HCT116 (cell line): Measurements from ENCODE around the gene GHR. TPM values are rescaled to one million over a fixed set of nuclear protein-coding genes. Genes with fewer than 3 reads are reported as not detected.

Experiments
- ATAC-seq: fragments of 200-7000 bp; cut with Tn5 transposase; 2 replicates; pipeline ENCODE4 v1.9.1; 2020; ENCODE audit warnings: mild to moderate bottlenecking, moderate library complexity
- BruUV-seq: library from RNA; stranded (reverse); fragments of 400-500 nt; replicated peaks from 2 replicates; lab custom pipeline; 2021; lab: Mats Ljungman, UMichigan
- CTCF ChIA-PET: fragments of 300-600 bp; sonication (Branson Sonifier 250); formaldehyde crosslinking; loops from one replicate; lab custom pipeline; 2021; ENCODE audit warnings: antibody characterized with exemption; lab: Charles Lee
- POLR2A ChIA-PET: fragments of 300-600, 350-600 bp; sonication (Branson Sonifier 250); formaldehyde crosslinking; loops from one replicate; lab custom pipeline; 2021; ENCODE audit warnings: antibody characterized with exemption; lab: Charles Lee
- RAD21 ChIA-PET, 2 experiments: fragments of 300-600 bp; sonication (Branson Sonifier 250); formaldehyde crosslinking; loops; one replicate each; lab custom pipeline; 2023; ENCODE audit warnings: low total read pairs in 2 of 2; ENCODE audit not compliant: uncharacterized antibody in 2 of 2, unreplicated experiment in 2 of 2, low non-redundant PET in 1 of 2; lab: Charles Lee
- DNase-seq: peaks from one replicate; pipeline ENCODE4 v3.0.0-alpha.2; 2010; ENCODE audit warnings: low read depth, low spot score
- H2AFZ ChIP-seq: fragments of 200-600 bp; shearing (Covaris generic), sonication (generic); 2 replicates; pipeline ENCODE4 v1.6.1; 2017; ENCODE audit warnings: low read depth, mixed run types, mixed read lengths, antibody characterized with exemption, low read length; ENCODE audit not compliant: poor library complexity, severe bottlenecking
- H3K27ac ChIP-seq: 2 replicates; pipeline ENCODE4 v1.5.1; 2012; ENCODE audit warnings: low read depth, low read length
- H3K27me3 ChIP-seq: fragments of 200-600 bp; sonication (generic); 2 replicates; pipeline ENCODE4 v1.6.1; 2016; ENCODE audit warnings: mixed run types, low read length, mixed read lengths; ENCODE audit not compliant: insufficient read depth
- H3K36me3 ChIP-seq, 2 experiments: fragments of 200-500 bp in 1 of 2; fragments of 200-600 bp in 1 of 2; sonication (Bioruptor generic) in 1 of 2; sonication (generic) in 1 of 2; 2 replicates each; pipeline versions ENCODE4 v1.5.1 to v1.6.1; 2014 to 2016; ENCODE audit warnings: low read length in 2 of 2, inconsistent platforms in 1 of 2, mixed read lengths in 1 of 2, mixed run types in 1 of 2; ENCODE audit not compliant: insufficient read depth in 2 of 2, control insufficient read depth in 1 of 2
- H3K4me1 ChIP-seq, 2 experiments: fragments of 200-600 bp in 1 of 2; sonication (generic) in 1 of 2; 2 replicates each; pipeline versions ENCODE4 v1.5.1 to v1.6.1; 2012 to 2017; ENCODE audit warnings: low read length in 2 of 2, inconsistent platforms in 1 of 2, mild to moderate bottlenecking in 1 of 2, mixed read lengths in 1 of 2, mixed run types in 1 of 2, moderate library complexity in 1 of 2; ENCODE audit not compliant: insufficient read depth in 2 of 2, control insufficient read depth in 1 of 2
- H3K4me2 ChIP-seq: fragments of 200-600 bp; sonication (generic); 2 replicates; pipeline ENCODE4 v1.6.1; 2017; ENCODE audit warnings: mixed run types, low read length, mixed read lengths
- H3K4me3 ChIP-seq, 2 experiments: fragments of 200-600 bp in 1 of 2; sonication (generic) in 1 of 2; replicated peaks in 1 of 2; 2 replicates each; pipeline ENCODE4 v1.5.1; 2011 to 2016; ENCODE audit warnings: low read length in 2 of 2, control low read depth in 1 of 2, low read depth in 1 of 2, mild to moderate bottlenecking in 1 of 2, mixed read lengths in 1 of 2, mixed run types in 1 of 2
- H3K79me2 ChIP-seq: fragments of 200-600 bp; sonication (generic); 2 replicates; pipeline ENCODE4 v1.6.1; 2017; ENCODE audit warnings: mild to moderate bottlenecking, mixed run types, low read length, moderate library complexity, mixed read lengths; ENCODE audit not compliant: insufficient read depth
- H3K9ac ChIP-seq: fragments of 200-600 bp; sonication (generic); 2 replicates; pipeline ENCODE4 v1.6.1; 2016; ENCODE audit warnings: low read length, mixed read lengths
- H3K9me2 ChIP-seq: fragments of 200-600 bp; sonication (generic), shearing (Covaris generic); 2 replicates; pipeline ENCODE4 v1.6.1; 2017; ENCODE audit warnings: mixed run types, mild to moderate bottlenecking, moderate library complexity; ENCODE audit not compliant: insufficient read depth
- H3K9me3 ChIP-seq, 2 experiments: fragments of 200-500 bp in 1 of 2; fragments of 200-600 bp in 1 of 2; sonication (Bioruptor generic) in 1 of 2; sonication (generic) in 1 of 2; 2 replicates each; pipeline ENCODE4 v1.6.1; 2014 to 2017; ENCODE audit warnings: low read length in 2 of 2, mixed read lengths in 2 of 2, inconsistent platforms in 1 of 2, low read depth in 1 of 2, mild to moderate bottlenecking in 1 of 2, mixed run types in 1 of 2, moderate library complexity in 1 of 2; ENCODE audit not compliant: control insufficient read depth in 1 of 2, insufficient read depth in 1 of 2
- H4K20me1 ChIP-seq: fragments of 200-600 bp; sonication (generic), shearing (Covaris generic); 2 replicates; pipeline ENCODE4 v1.6.1; 2017; ENCODE audit warnings: mixed run types, mild to moderate bottlenecking, moderate library complexity; ENCODE audit not compliant: insufficient read depth
- CBX3 ChIP-seq: IDR thresholded peaks from 2 replicates; pipeline ENCODE4 v1.6.1; 2012; ENCODE audit warnings: low read depth
- CEBPB ChIP-seq: IDR thresholded peaks from 2 replicates; pipeline ENCODE4 v1.6.1; 2012; ENCODE audit warnings: low read depth
- EGR1 ChIP-seq: IDR thresholded peaks from 2 replicates; pipeline ENCODE4 v1.6.1; 2012; ENCODE audit warnings: low read depth
- ELF1 ChIP-seq: IDR thresholded peaks from 2 replicates; pipeline ENCODE4 v1.6.1; 2012; ENCODE audit warnings: low read depth, borderline replicate concordance
- EZH2phosphoT487 ChIP-seq: fragments of 200-600 bp; IDR thresholded peaks from 2 replicates; pipeline ENCODE4 v1.6.1; 2018; ENCODE audit warnings: antibody characterized with exemption, borderline replicate concordance
- FOSL1 ChIP-seq: IDR thresholded peaks from 2 replicates; pipeline ENCODE4 v1.6.1; 2012; ENCODE audit warnings: low read depth
- JUND ChIP-seq: IDR thresholded peaks from 2 replicates; pipeline ENCODE4 v1.6.1; 2012
- POLR2A ChIP-seq: IDR thresholded peaks from 2 replicates; pipeline ENCODE4 v1.7.0; 2011; ENCODE audit warnings: borderline replicate concordance; ENCODE audit not compliant: insufficient read depth, insufficient read length; ENCODE audit errors: extremely low read depth
- POLR2AphosphoS5 ChIP-seq: IDR thresholded peaks from 2 replicates; pipeline ENCODE4 v1.6.1; 2011; ENCODE audit warnings: mild to moderate bottlenecking, low read depth, low read length, moderate library complexity
- RAD21 ChIP-seq: IDR thresholded peaks from 2 replicates; pipeline ENCODE4 v1.6.1; 2012; ENCODE audit warnings: low read depth, mild to moderate bottlenecking
- SIN3A ChIP-seq: IDR thresholded peaks from 2 replicates; pipeline ENCODE4 v1.6.1; 2012; ENCODE audit warnings: low read depth
- SRF ChIP-seq: IDR thresholded peaks from 2 replicates; pipeline ENCODE4 v1.6.1; 2012; ENCODE audit warnings: low read depth
- TCF7L2 ChIP-seq: IDR thresholded peaks from 2 replicates; pipeline ENCODE4 v1.7.0; 2011; ENCODE audit warnings: borderline replicate concordance, inconsistent platforms; ENCODE audit not compliant: insufficient read depth, insufficient read length; ENCODE audit errors: extremely low read depth
- ZFX ChIP-seq: fragments of 450-650 bp; IDR thresholded peaks from 2 replicates; pipeline ENCODE4 v1.6.1; 2017
- ZNF274 ChIP-seq: fragments of 200-500 bp; sonication (Bioruptor generic); IDR thresholded peaks from 2 replicates; pipeline ENCODE4 v1.6.1; 2014; ENCODE audit warnings: mild to moderate bottlenecking, low read depth, low read length, inconsistent platforms
- intact Hi-C: fragments of 100-400 bp; cut with micrococcal nuclease; formaldehyde crosslinking; loops from 2 replicates; pipeline ENCODE4 v1.10.0; 2022
- total RNA-seq: library from RNA; stranded (reverse); gene quantifications from one replicate; pipeline ENCODE4 v1.2.1, GENCODE V29; 2021; ENCODE audit not compliant: unreplicated experiment
- TF ChIP-seq, protein P1 (sequence below): IDR thresholded peaks from 2 replicates; pipeline ENCODE4 v1.6.1; 2012
- TF ChIP-seq, protein P2 (sequence below): IDR thresholded peaks from 2 replicates; pipeline ENCODE4 v1.6.1; 2012; ENCODE audit warnings: low read depth
- TF ChIP-seq, protein P3 (sequence below), 3 experiments: fragments of 200-600 bp in 1 of 3; sonication (generic) in 1 of 3; IDR thresholded peaks in 2 of 3; conservative IDR thresholded peaks in 1 of 3; 2 replicates each; pipeline ENCODE4 v1.5.1; 2012 to 2017; ENCODE audit warnings: low read depth in 2 of 3, low read length in 2 of 3, antibody characterized with exemption in 1 of 3, borderline replicate concordance in 1 of 3, control low read depth in 1 of 3, mild to moderate bottlenecking in 1 of 3, mixed read lengths in 1 of 3, mixed run types in 1 of 3, moderate library complexity in 1 of 3; ENCODE audit not compliant: insufficient read depth in 1 of 3
- TF ChIP-seq, protein P4 (sequence below): IDR thresholded peaks from 2 replicates; pipeline ENCODE4 v1.6.1; 2011; ENCODE audit warnings: mild to moderate bottlenecking, low read length, moderate library complexity; ENCODE audit not compliant: insufficient replicate concordance; ENCODE audit errors: extremely low read depth
- TF ChIP-seq, protein P5 (sequence below): IDR thresholded peaks from 2 replicates; pipeline ENCODE4 v1.6.1; 2012

The GHR gene
- total RNA-seq, 1 experiment from 2014 or later = not detected

DNA sequence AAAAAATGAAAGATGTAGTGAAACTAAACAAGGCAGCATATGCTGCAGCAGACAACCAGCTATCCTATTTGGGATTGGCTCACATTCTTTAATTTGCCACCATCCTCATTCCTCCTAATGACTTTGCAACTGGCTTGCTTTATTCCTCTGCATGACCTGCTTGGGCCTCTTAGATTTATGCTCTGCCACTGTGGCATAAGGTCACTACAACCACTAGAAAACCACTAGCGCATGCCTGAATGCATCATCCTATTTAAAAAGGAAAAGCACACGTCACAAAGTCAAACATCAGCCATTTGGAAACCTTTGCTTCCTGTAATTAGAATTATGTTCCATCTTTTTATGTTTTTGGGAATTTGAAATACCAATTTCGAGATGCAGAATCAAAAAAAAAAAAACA is 292.5 kb downstream of the GHR start:
- Histone ChIP-seq H3K27ac (no peak overlapping the region), H3K27me3 (peaks cover 7% of the 10 kb centered on the region; the same call in 1 of the 2 replicates), H2AFZ (no peak overlapping the region), H3K4me3 (no peak overlapping the region)
- TF ChIP-seq SRF (no peak), ZNF274 (no peak), JUND (no peak), RAD21 (no peak), POLR2AphosphoS5 (no peak), EGR1 (no peak), CEBPB (no peak), FOSL1 (no peak), EZH2phosphoT487 (no peak), ZFX (no peak), POLR2A (no peak), TCF7L2 (no peak), ELF1 (no peak), CBX3 (no peak), SIN3A (no peak)
- TF ChIP-seq, protein P1, sequence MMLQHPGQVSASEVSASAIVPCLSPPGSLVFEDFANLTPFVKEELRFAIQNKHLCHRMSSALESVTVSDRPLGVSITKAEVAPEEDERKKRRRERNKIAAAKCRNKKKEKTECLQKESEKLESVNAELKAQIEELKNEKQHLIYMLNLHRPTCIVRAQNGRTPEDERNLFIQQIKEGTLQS = no peak
- TF ChIP-seq, protein P2, sequence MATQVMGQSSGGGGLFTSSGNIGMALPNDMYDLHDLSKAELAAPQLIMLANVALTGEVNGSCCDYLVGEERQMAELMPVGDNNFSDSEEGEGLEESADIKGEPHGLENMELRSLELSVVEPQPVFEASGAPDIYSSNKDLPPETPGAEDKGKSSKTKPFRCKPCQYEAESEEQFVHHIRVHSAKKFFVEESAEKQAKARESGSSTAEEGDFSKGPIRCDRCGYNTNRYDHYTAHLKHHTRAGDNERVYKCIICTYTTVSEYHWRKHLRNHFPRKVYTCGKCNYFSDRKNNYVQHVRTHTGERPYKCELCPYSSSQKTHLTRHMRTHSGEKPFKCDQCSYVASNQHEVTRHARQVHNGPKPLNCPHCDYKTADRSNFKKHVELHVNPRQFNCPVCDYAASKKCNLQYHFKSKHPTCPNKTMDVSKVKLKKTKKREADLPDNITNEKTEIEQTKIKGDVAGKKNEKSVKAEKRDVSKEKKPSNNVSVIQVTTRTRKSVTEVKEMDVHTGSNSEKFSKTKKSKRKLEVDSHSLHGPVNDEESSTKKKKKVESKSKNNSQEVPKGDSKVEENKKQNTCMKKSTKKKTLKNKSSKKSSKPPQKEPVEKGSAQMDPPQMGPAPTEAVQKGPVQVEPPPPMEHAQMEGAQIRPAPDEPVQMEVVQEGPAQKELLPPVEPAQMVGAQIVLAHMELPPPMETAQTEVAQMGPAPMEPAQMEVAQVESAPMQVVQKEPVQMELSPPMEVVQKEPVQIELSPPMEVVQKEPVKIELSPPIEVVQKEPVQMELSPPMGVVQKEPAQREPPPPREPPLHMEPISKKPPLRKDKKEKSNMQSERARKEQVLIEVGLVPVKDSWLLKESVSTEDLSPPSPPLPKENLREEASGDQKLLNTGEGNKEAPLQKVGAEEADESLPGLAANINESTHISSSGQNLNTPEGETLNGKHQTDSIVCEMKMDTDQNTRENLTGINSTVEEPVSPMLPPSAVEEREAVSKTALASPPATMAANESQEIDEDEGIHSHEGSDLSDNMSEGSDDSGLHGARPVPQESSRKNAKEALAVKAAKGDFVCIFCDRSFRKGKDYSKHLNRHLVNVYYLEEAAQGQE = no peak
- TF ChIP-seq, protein P3, sequence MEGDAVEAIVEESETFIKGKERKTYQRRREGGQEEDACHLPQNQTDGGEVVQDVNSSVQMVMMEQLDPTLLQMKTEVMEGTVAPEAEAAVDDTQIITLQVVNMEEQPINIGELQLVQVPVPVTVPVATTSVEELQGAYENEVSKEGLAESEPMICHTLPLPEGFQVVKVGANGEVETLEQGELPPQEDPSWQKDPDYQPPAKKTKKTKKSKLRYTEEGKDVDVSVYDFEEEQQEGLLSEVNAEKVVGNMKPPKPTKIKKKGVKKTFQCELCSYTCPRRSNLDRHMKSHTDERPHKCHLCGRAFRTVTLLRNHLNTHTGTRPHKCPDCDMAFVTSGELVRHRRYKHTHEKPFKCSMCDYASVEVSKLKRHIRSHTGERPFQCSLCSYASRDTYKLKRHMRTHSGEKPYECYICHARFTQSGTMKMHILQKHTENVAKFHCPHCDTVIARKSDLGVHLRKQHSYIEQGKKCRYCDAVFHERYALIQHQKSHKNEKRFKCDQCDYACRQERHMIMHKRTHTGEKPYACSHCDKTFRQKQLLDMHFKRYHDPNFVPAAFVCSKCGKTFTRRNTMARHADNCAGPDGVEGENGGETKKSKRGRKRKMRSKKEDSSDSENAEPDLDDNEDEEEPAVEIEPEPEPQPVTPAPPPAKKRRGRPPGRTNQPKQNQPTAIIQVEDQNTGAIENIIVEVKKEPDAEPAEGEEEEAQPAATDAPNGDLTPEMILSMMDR (IDR thresholded peaks at IDR 0.05 in 2 of 3, conservative IDR thresholded peaks at IDR 0.05 in 1 of 3; ENCODE audit: borderline replicate concordance in 1 of 3, insufficient read depth in 1 of 3, low read depth in 2 of 3, low read length in 2 of 3) = no peak
- TF ChIP-seq, protein P4, sequence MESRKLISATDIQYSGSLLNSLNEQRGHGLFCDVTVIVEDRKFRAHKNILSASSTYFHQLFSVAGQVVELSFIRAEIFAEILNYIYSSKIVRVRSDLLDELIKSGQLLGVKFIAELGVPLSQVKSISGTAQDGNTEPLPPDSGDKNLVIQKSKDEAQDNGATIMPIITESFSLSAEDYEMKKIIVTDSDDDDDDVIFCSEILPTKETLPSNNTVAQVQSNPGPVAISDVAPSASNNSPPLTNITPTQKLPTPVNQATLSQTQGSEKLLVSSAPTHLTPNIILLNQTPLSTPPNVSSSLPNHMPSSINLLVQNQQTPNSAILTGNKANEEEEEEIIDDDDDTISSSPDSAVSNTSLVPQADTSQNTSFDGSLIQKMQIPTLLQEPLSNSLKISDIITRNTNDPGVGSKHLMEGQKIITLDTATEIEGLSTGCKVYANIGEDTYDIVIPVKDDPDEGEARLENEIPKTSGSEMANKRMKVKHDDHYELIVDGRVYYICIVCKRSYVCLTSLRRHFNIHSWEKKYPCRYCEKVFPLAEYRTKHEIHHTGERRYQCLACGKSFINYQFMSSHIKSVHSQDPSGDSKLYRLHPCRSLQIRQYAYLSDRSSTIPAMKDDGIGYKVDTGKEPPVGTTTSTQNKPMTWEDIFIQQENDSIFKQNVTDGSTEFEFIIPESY = no peak
- TF ChIP-seq, protein P5, sequence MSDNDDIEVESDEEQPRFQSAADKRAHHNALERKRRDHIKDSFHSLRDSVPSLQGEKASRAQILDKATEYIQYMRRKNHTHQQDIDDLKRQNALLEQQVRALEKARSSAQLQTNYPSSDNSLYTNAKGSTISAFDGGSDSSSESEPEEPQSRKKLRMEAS = no peak
- TF ChIP-seq, all 23 proteins: peak for 0
- intact Hi-C loops = no loop called here
- Histone ChIP-seq H3K36me3 (no peaks in the 10 kb centered on the region), H3K9me3 (no peaks in the 10 kb centered on the region), H3K9me2 (no peaks in the 10 kb centered on the region), H3K4me1 (no peaks in the 10 kb centered on the region), H3K79me2 (no peaks in the 10 kb centered on the region), H4K20me1 (no peaks in the 10 kb centered on the region; the same call in 1 of the 2 replicates), H3K4me2 (no peak overlapping the region), H3K9ac (no peak overlapping the region)
- CTCF ChIA-PET = no interaction called here
- DNase-seq (no peak), ATAC-seq (no peak)
- POLR2A ChIA-PET = no interaction called here
- RAD21 ChIA-PET = no interaction called here
- BruUV-seq = no TSS peak
